ENCODE results near the gene CCDC83.
"Not testable (repeated sequence)": the region's sequence is repeated elsewhere in the genome, so short reads cannot be mapped to it uniquely, and the experiment has no call there.

Gene CCDC83

DNA sequence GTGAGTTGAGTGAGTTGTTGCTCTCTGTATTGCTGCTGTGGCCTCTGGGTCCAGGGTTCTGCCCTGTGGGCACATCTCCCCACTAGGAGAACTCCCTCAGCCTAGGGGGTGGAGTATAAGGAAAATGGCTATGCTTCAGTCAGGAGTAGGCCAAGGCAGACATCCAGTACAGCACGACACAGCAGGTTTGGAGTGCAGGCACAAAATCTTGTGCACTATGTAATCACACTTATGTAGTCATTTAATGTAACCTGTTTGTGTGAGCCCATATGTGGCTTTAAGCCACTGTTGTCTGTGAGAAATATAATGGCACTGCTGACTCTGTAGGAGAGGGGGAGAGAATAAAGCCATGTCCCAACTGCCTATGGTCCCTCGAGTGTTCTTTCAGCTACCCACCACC, 90.1 kb downstream of the CCDC83 start:
- DNase-seq (ENCODE audit: low read depth): no peak

DNA sequence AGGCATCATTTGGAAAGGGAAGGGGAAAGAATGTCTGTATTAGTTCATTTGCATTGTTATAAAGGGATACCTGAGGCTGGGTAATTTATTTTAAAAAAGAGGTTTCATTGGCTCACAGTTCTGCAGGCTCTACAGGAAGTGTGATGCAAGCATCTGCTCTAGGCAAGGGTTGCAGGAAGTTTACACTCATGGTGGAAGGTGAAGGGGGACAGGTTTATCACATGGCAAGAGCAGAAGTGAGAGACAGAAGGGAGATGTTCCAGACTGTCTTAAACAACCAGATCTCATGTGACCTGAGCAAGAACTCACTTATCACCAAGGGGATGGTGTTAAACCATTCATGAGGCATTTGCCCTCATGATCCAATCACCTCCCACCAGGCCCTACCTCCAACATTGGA, 90.6 kb downstream of the CCDC83 start:
- no peak for DNase-seq (ENCODE audit: low read depth)

DNA sequence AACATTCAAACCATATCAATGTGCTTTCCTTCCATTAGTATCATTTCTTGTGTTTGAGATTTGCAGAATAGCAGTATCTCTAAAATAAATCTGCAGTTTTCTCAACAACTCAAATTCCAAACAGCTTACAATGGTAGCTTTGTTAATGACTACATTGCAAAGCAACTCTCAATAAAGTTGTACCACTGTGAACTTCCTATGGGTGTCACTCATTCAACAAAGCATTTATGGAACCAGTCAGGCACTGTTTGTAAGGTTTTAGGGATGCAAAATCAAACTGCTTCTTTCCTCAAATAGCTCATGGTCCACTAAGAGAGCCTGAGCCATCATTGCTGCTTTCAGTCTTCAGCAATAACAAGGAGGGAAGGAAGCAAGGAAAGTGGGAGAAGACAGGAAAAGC, 91.0 kb downstream of the CCDC83 start:
- DNase-seq (ENCODE audit: low read depth): no peak

DNA sequence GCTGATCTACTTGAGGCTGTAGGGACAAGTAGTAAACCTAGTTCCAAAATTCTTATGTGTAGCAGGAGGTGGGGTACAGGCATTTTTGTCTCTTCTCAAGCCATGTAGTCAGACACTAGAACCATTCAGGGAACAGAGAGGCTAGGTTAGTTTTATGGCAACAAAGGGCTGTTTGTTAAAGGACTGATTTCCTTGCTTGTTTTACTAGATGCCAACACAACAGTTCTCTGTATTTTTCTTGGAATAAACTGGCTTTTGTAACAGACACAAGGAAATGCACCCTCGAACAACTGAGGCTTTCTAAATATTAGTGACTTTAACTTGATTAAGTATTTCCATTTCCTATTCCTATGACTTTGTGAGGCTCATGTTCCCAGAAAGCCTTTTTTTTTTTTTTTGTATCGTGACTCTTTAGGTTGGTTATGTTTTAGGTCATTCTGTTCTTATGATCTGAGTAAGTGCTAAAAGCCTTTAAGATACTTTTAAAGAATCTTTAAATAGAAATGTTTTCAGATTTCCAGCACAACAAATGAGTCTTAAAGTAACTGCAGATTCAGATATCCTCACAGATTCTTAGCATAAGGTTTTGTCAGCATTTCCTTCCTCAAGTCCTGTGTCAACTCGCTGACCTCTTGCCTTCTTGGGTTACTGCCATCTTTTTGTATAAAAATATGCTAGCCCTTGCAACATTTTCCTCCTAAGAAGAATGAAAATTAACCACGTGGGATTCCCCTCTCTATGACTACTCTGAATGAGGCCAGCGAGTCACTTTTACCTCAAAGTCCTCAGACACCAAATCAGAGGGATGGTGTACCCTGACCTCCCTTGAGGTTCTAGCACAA, 92.5 kb downstream of the CCDC83 start:
- DNase-seq (ENCODE audit: low read depth): no peak

DNA sequence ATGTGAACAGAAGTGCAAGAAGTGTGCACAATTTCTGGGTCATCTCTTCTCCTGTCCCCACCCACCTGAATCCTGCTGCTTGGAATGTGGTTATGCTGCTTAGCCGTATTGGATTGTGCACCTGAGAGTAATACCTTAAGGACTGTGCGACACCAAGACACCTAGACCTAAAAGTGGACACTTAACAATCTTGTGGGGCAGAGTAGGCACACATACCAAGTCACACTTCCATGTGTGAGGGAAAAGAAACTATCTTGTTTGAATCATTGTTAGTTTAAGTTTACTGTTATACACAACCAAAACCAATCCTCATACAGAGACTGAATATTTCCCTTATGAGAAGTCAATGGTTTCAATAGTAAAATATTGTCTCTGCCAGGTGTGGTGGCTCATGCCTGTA, 93.7 kb downstream of the CCDC83 start:
- DNase-seq (ENCODE audit: low read depth): no peak

DNA sequence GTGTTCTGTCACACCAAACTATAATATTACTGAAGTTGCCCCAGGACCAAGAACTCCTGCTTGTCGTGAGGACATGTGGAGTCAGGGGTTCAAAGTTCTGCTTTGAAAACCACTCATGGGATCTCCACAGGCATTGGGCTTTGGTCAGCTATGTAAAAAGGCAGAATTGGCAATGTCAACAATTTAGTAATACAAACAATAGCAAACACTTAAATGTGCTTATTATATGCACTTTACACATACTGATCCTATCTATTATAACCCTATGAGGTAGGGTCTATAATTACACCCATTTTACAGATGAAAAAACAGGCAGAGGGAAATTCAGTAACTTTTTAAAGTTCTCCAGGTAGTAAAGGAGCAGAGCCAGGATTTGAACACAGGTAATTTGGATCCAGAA, 94.6 kb downstream of the CCDC83 start:
- no peak for DNase-seq (ENCODE audit: low read depth)

DNA sequence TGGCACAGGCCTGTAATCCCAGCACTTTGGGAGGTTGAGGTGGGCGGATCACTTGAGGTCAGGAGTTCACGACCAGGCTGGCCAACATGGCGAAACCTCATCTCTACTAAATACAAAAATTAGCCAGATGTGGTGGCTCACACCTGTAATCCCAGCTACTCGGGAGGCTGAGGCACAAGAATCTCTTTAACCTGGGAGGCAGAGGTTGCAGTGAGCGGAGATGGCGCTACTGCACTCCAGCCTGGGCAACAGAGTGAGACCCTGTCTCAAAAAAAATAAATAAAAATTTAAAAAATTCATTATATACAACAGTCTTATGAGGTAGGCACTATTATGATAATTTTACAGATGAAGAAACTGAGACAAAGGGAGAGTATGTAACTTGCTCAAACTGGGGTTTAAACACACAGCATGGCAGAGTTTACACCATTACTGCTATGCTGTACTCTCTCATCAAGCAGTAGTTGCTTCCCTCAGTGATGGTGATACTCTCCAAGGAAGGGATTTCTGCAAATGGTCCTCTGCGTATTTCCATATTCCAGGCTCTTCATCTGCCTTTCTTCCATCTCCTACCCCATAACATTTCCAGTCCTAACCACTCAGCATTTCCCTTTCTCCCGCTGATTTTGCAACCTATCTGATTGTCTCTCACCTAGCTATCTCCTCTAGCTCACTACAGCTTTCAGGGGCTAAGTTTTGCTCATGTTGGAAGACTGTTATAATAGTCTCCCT, 95.3 kb downstream of the CCDC83 start:
- no peak for DNase-seq (ENCODE audit: low read depth)

DNA sequence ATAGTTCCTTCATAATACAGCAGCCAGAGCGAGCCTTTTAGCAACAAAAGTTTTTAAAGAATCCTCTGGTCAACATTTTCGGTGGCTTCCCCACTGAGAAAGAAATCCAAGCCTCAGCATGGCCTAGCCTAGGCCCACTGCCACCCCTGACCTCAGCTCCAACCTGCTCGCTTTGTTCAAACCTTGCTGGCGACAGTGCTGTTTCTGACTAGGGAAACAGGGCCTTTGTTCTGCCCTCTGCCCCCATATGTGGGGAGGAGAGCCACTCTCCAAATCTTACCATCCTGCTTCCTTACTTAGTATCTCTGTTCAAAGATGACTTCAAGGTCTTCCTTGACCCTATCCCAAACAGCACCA, 95.8 kb downstream of the CCDC83 start:
- DNase-seq (ENCODE audit: low read depth): no peak

DNA sequence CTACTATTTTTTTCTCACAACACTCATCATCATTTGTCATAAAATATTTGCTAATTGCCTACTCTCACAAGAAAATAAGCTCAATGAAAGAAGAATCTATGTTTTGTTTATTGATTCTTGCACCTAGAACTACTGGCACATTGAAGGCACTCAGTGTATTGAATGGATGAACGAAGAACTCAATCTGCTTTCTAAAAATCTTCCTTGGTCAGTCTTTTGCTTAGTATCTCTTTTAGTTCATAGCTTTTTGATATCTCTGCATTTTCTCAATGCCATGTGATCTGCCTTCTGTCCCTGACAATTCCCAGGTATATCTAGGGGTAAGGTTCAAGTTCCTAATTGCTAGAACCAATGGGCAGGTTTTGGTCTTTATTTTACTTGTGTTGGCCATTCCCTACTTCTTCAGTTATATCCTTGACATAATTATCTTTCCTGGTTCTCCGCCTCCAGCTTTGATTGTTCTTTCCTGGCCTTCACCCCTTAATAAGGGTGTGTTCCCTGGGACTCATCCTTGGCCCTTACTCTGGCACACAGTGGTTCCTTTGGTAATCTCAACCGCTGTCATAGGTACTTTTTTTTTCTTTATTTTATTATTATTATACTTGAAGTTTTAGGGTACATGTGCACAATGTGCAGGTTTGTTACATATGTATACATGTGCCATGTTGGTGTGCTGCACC, 96.4 kb downstream of the CCDC83 start:
- no peak for DNase-seq (ENCODE audit: low read depth)

DNA sequence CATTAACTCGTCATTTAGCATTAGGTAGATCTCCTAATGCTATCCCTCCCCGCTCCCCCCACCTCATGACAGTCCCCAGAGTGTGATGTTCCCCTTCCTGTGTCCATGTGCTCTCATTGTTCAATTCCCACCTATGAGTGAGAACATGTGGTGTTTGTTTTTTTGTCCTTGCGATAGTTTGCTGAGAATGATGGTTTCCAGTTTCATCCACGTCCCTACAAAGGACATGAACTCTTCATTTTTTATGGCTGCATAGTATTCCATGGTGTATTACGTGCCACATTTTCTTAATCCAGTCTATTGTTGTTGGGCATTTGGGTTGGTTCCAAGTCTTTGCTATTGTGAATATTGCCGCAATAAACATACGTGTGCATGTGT, 96.9 kb downstream of the CCDC83 start:
- DNase-seq (ENCODE audit: low read depth): not testable (repeated sequence)

DNA sequence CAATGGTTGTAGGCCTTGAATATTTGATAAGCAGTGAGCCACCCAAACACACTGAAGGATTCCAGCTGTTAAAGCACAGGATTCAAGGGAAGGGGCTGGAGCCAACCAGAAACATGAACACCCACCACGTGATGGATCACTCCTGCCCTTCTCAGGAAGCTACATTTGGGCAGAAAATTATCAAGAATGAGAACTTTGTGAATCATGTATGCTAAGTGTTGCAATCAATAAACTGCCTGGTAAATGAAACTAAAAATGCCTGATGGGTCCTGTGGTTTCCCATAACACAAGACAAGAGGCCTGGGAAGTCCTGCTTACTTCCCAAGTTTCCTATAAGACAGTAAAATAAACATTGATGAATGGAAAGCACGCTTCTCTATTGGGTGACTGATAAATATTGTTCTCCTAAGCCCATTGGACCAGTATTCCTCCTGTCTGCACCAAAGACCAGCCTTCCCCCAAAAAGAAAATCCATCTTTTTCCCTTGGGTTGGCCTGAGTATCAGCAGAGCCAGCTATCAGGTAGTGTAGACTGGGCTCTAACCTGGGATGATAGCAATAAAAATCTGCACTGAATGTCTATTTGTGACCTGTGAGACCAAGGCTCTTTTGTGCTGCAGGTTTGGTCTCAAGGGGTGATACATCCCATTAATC, 98.4 kb downstream of the CCDC83 start:
- no peak for DNase-seq (ENCODE audit: low read depth)

DNA sequence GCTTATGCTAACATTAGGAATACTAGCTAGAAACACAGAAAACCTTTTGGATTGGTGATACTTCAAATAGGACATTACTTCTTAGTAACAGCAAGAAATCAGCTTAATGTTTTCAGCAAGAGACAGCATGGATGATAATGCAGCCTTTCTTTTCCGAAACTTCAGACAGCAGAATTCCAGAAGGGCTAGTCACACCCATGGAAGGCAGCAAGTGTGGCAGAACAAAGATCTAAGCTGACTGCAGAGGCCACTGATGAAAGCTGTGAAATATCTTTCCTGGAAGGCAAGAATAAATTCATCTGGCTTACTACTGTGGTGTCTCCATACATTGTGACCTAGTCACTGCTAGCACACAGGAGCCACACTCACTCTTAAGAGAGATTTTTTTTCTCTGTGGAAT, 100.3 kb downstream of the CCDC83 start:
- no peak for DNase-seq (ENCODE audit: low read depth)

DNA sequence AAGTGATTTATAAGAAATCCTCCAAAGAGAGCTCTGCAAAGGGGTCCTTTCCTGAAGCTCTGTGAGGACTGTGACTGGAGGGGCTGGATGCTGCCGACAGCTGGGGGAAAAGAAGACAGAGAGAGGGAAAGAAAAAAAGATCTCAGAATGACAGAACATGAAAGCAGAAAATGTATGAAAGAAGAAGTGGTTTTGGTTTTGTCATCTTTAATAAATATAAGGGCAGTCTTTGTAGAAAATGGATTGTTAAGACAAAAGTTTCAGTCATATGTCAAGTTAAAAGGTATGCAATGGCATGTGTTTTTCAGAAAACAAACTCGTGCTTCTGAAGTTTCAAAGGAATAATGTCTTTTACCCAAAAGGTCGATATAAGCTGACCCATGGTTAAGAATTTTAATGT, 105.5 kb downstream of the CCDC83 start:
- DNase-seq (ENCODE audit: low read depth): no peak

DNA sequence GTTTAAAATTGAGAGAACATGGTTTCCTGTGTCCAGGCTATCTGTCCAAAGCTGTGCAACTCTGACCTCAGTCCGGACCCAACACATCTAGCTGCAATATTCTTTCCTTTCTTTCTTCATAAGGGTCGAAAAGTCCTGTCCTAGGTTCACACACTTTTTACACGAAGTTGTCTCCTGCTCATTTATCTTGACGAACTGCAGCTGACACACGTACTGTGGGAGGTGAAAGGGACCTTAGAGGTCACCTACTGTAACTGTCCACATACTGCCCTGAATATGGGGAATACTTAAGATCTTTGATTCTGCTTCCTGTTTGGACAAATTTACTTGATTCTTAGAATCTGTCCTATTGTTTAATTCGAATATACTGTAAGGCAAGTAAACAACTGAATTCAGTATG, 105.9 kb downstream of the CCDC83 start:
- no peak for DNase-seq (ENCODE audit: low read depth)

DNA sequence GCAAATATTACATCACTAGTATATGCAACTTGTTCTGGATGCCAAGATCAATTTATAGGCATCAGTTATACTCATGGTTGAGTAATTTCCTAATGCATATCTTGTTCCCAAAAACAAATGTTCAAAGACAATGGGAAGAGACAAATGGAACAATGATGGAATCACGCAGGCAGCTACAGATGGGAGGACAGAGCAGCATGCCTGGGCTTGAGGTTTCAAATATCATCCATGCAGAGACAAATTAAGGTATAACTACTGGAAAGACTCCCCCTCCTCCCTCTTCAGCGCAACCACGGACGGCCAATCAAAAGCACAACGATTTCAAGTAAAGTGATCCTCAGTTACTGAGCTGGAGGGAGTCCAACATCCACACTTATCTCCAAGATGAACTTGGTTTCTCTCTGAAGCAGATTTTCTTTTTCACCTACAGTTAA, 106.8 kb downstream of the CCDC83 start:
- DNase-seq (ENCODE audit: low read depth): no peak

DNA sequence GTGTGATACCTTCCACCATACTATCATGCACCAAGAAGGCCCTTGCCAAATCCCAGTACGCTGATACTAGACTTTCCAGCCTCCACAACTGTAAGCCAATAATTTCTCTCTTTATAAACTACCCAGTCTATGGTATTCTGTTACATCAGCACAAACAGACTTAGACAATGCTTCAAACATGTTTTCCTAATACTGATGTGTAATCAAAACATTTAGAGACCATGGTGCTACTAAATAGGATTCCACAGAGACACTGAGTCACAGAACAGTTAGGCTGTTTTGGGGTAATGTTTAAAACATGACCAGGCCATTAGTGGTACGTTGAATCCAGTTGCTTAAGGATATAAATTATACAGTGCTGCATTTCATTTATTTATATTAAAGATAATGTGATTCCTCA, 110.0 kb downstream of the CCDC83 start:
- no peak for DNase-seq (ENCODE audit: low read depth)

DNA sequence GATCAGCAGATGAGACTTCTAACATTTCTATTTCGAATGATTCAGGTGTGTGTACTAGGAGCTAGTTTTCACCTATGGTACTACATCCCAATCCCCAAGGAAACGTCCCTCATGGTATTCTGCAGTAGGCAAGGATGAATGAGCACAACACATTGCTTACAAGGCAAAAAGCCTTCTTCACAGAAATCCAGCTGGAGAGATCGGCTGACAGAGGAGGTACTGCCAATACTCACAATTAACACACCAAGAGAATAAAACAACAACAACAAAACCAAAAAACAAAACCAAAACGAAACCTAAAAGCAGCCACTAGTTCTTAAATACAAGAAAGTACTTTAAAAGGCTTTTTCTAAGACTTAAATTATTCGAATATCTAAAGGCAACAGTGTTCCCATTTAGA, 112.3 kb downstream of the CCDC83 start:
- no peak for DNase-seq (ENCODE audit: low read depth)

Measured in activated T-helper 9 cell treated with anti-CD3 and anti-CD28 coated beads, Interleukin-2, amount 50 U/mL, for 16 hours (primary cell).